GM12878 (cell line): ENCODE data around the gene INSIG1. TPM values are rescaled to one million over a fixed set of nuclear protein-coding genes. Genes with fewer than 3 reads are reported as not detected.

Experiments used
- ATAC-seq: fragments of 200-7000 bp; cut with Tn5 transposase; 3 replicates; pipeline ENCODE4 v1.9.1; 2020; ENCODE audit warnings: mild to moderate bottlenecking, moderate library complexity
- BruUV-seq: library from RNA; stranded (reverse); fragments of 400-500 nt; replicated peaks from 2 replicates; lab custom pipeline; 2021; lab: Mats Ljungman, UMichigan
- CTCF ChIA-PET: fragments of 300-600 bp; sonication (Branson Sonifier 250); formaldehyde crosslinking; extraction: SDS; loops from one replicate; lab custom pipeline; 2021; ENCODE audit warnings: inconsistent platforms; lab: Yijun Ruan, JAX
- POLR2A ChIA-PET: fragments of 350-600 bp; formaldehyde crosslinking; extraction: SDS; loops from one replicate; lab custom pipeline; 2021; ENCODE audit warnings: inconsistent platforms; lab: Charles Lee
- RAD21 ChIA-PET: fragments of 300-600 bp; sonication (Branson Sonifier 250); formaldehyde crosslinking; loops from one replicate; lab custom pipeline; 2023; ENCODE audit warnings: antibody characterized with exemption; ENCODE audit not compliant: unreplicated experiment; lab: Charles Lee
- SMC1A ChIA-PET: fragments of 300-600 bp; sonication (Branson Sonifier 250); formaldehyde crosslinking; loops from one replicate; lab custom pipeline; 2023; ENCODE audit not compliant: unreplicated experiment, uncharacterized antibody; lab: Charles Lee
- DNase-seq: peaks from one replicate; pipeline ENCODE4 v3.0.0-alpha.2; 2011; ENCODE audit warnings: low read depth, low spot score
- FAIRE-seq: peaks from 3 replicates; lab custom pipeline; 2011; peaks lifted over from hg19 to GRCh38; lab: Jason Lieb, UNC
- H2AFZ ChIP-seq: 2 replicates; pipeline ENCODE4 v1.6.0; 2011; ENCODE audit warnings: low read depth, low read length, control low read depth; ENCODE audit not compliant: control insufficient read depth
- H3K27ac ChIP-seq: 2 replicates; pipeline ENCODE4 v1.5.1; 2011; ENCODE audit warnings: control low read depth; ENCODE audit not compliant: control insufficient read depth, insufficient read depth
- H3K27me3 ChIP-seq, 2 experiments: replicated peaks in 1 of 2; 2 replicates each; pipeline versions ENCODE4 v1.6.0 to v1.6.1; 2011; ENCODE audit warnings: low read length in 1 of 2; ENCODE audit not compliant: control insufficient read depth in 2 of 2, insufficient read depth in 2 of 2
- H3K36me3 ChIP-seq, 2 experiments: 2 replicates each; pipeline ENCODE4 v1.5.1; 2011; ENCODE audit warnings: low read length in 1 of 2; ENCODE audit not compliant: control insufficient read depth in 2 of 2, insufficient read depth in 2 of 2
- H3K4me1 ChIP-seq: 2 replicates; pipeline ENCODE4 v1.6.1; 2011; ENCODE audit warnings: mild to moderate bottlenecking, low read length, moderate library complexity, mixed read lengths; ENCODE audit not compliant: control insufficient read depth, insufficient read depth
- H3K4me2 ChIP-seq: 2 replicates; pipeline ENCODE4 v1.6.0; 2011; ENCODE audit warnings: control low read depth; ENCODE audit not compliant: control insufficient read depth, insufficient read depth
- H3K4me3 ChIP-seq: fragments of 200-600 bp; sonication (generic); 2 replicates; pipeline ENCODE4 v1.5.1; 2016
- H3K79me2 ChIP-seq: 2 replicates; pipeline ENCODE4 v1.6.0; 2011; ENCODE audit warnings: low read length; ENCODE audit not compliant: control insufficient read depth, insufficient read depth
- H3K9ac ChIP-seq: 2 replicates; pipeline ENCODE4 v1.8.0; 2011; ENCODE audit warnings: low read length, control low read depth, mixed read lengths; ENCODE audit not compliant: control insufficient read depth, insufficient read depth
- H3K9me3 ChIP-seq: replicated peaks from 3 replicates; pipeline ENCODE4 v1.5.1; 2011; ENCODE audit warnings: mild to moderate bottlenecking, low read length; ENCODE audit not compliant: control insufficient read depth, insufficient read depth
- H4K20me1 ChIP-seq: 2 replicates; pipeline ENCODE4 v1.6.0; 2011; ENCODE audit not compliant: control insufficient read depth, insufficient read depth
- BCL11A ChIP-seq: IDR thresholded peaks from 2 replicates; pipeline ENCODE4 v1.6.1; 2011; ENCODE audit warnings: low read depth, low read length
- E2F8 ChIP-seq: fragments of 450-650 bp; IDR thresholded peaks from 2 replicates; pipeline ENCODE4 v1.6.1; 2018; ENCODE audit warnings: mild to moderate bottlenecking, low read depth, moderate library complexity; ENCODE audit not compliant: partially characterized antibody
- JUNB ChIP-seq: IDR thresholded peaks from 2 replicates; pipeline ENCODE4 v1.6.1; 2016; ENCODE audit warnings: antibody characterized with exemption, mild to moderate bottlenecking
- RCOR1 ChIP-seq: conservative IDR thresholded peaks from 2 replicates; pipeline ENCODE4 v1.6.1; 2012; ENCODE audit warnings: low read depth, low read length, improper control_type of control experiment
- SP1 ChIP-seq: IDR thresholded peaks from one replicate; pipeline ENCODE4 v1.6.1; 2011; ENCODE audit warnings: low read depth, low read length
- SREBF2 ChIP-seq: IDR thresholded peaks from 2 replicates; pipeline ENCODE4 v1.6.1; 2012; ENCODE audit warnings: mild to moderate bottlenecking, low read length
- SUZ12 ChIP-seq: fragments of 200-600 bp; sonication (generic); IDR thresholded peaks from one replicate; pipeline ENCODE4 v1.6.1; 2018; ENCODE audit warnings: antibody characterized with exemption, mild to moderate bottlenecking; ENCODE audit not compliant: unreplicated experiment
- WRNIP1 ChIP-seq: IDR thresholded peaks from 2 replicates; pipeline ENCODE4 v1.6.1; 2011; ENCODE audit warnings: low read depth, low read length, improper control_type of control experiment, borderline replicate concordance
- ZNF274 ChIP-seq: IDR thresholded peaks from one replicate; pipeline ENCODE4 v1.8.0; 2011; ENCODE audit not compliant: insufficient read length, insufficient read depth
- ZZZ3 ChIP-seq: IDR thresholded peaks from 2 replicates; pipeline ENCODE4 v1.6.1; 2011; ENCODE audit warnings: low read depth; ENCODE audit not compliant: control insufficient read depth, insufficient read length
- WGBS: methylation state at CpG from one replicate; pipeline ENCODE4 v1.1.6; 2016; ENCODE audit warnings: low lambda C conversion rate; ENCODE audit not compliant: insufficient replicate concordance, insufficient coverage; ENCODE audit errors: missing lambda C conversion rate; 5-methylcytosine and 5-hydroxymethylcytosine counted together
- in situ Hi-C: fragments of 300-500 bp; cut with MboI; formaldehyde crosslinking; loops from 9 replicates; pipeline ENCODE4 v1.14.3; 2018; ENCODE audit warnings: mixed read lengths
- intact Hi-C: fragments of 100-400 bp; cut with micrococcal nuclease; formaldehyde crosslinking; loops from one replicate; pipeline ENCODE4 v1.14.2; 2022; ENCODE audit not compliant: unreplicated experiment
- polyA plus RNA-seq, 11 experiments: library from polyadenylated mRNA; depleted of rRNA in 4 of 11; unstranded in 6 of 11; stranded (reverse) in 5 of 11; fragments of >200 nt; fragmentation: Nextera tagmentation in 4 of 11; fragmentation: Illumina TruSeq in 1 of 11; extraction: Ambion mirVana in 4 of 11; extraction: Trizol in 1 of 11; gene quantifications; 1 replicate in 1 of 11; 2 replicates in 10 of 11; pipeline versions ENCODE4 v1.2.1 to v1.2.3, GENCODE V29; 2011 to 2016; ENCODE audit warnings: inconsistent platforms in 2 of 11, missing spikeins in 2 of 11, low read depth in 1 of 11
- total RNA-seq, 4 experiments: library from RNA; depleted of rRNA in 3 of 4; stranded (reverse); fragments of >200 nt in 3 of 4; fragmentation: Illumina TruSeq in 1 of 4; extraction: Trizol in 1 of 4; gene quantifications; 2 replicates each; pipeline versions ENCODE4 v1.2.1 to v1.2.3, GENCODE V29; 2013 to 2021

INSIG1 gene
- total and polyA plus RNA-seq, 10 of the 15 experiments (the other 5 are each of a cell fraction or from before 2014, with no cell fraction given) = 29.6 to 168 (median 91.1) TPM

- TF ChIP-seq BCL11A (no peak), JUNB (no peak), WRNIP1 (no peak), SREBF2 (no peak), ZNF274 (no peak), SP1 (no peak), ZZZ3 (no peak), SUZ12 (no peak), RCOR1 (no peak), E2F8 (no peak)
- TF ChIP-seq, all 136 proteins: peak for 0
- SMC1A ChIA-PET = no interaction called here
- ATAC-seq (no peak), DNase-seq (no peak), FAIRE-seq (no peak)
- Histone ChIP-seq H3K36me3 (no peaks in the 10 kb centered on the region), H4K20me1 (no peaks in the 10 kb centered on the region), H3K27me3 (no peaks in the 10 kb centered on the region; a peak in 1 of 4 replicates), H2AFZ (no peak overlapping the region), H3K79me2 (no peaks in the 10 kb centered on the region), H3K4me2 (no peak overlapping the region), H3K9me3 (no peaks in the 10 kb centered on the region), H3K27ac (no peak overlapping the region), H3K4me1 (no peaks in the 10 kb centered on the region), H3K4me3 (no peak overlapping the region), H3K9ac (no peak overlapping the region)
- in situ Hi-C loops (no loop called here), intact Hi-C loops (no loop called here)
- BruUV-seq = no TSS peak
- CTCF ChIA-PET = interaction anchor here (0.8 to 1.5 kb wide), 3 partner anchors 405 to 434 kb away, joined by 3 to 6 read pairs (median 4); no protein-coding TSS in a partner anchor
- POLR2A ChIA-PET = no interaction called here
- WGBS = 18% methylated on average over 14 of the region's 14 CpGs
- RAD21 ChIA-PET = interaction anchor here (2.3 to 2.4 kb wide), 2 partner anchors 13 to 430 kb away, joined by 5 to 7 read pairs; no protein-coding TSS in a partner anchor
Observed at GRCh38 chr7:155357573-155358041, 59.9 kb downstream of the INSIG1 start.
